Progenitor cell of endocrine pancreas (in vitro differentiated cells): ENCODE data around the gene ASH1L. TPM values are rescaled to one million over a fixed set of nuclear protein-coding genes. Genes with fewer than 3 reads are reported as not detected.
"Not testable (repeated sequence)": the region's sequence is repeated elsewhere in the genome, so short reads cannot be mapped to it uniquely, and the experiment has no call there.

ENCODE experiments used
- DNase-seq: peaks from one replicate; pipeline ENCODE4 v3.0.0; 2021; ENCODE audit warnings: low spot score; ENCODE audit not compliant: unreplicated experiment
- H3K27ac Mint-ChIP-seq: 2 replicates; pipeline ENCODE4 v1.8.0; 2021; ENCODE audit warnings: mild to moderate bottlenecking, moderate library complexity, mixed read lengths
- H3K27me3 Mint-ChIP-seq: 2 replicates; pipeline ENCODE4 v1.8.0; 2021; ENCODE audit warnings: mixed read lengths
- H3K36me3 Mint-ChIP-seq: 2 replicates; pipeline ENCODE4 v1.8.0; 2022; ENCODE audit warnings: mixed read lengths; ENCODE audit not compliant: insufficient read depth
- H3K4me1 Mint-ChIP-seq: 2 replicates; pipeline ENCODE4 v1.8.0; 2021; ENCODE audit warnings: low read depth, mixed read lengths
- H3K4me3 Mint-ChIP-seq: 2 replicates; pipeline ENCODE4 v1.8.0; 2021; ENCODE audit warnings: low read depth, mild to moderate bottlenecking, moderate library complexity, mixed read lengths
- H3K9me3 Mint-ChIP-seq: 2 replicates; pipeline ENCODE4 v1.8.0; 2021; ENCODE audit warnings: low read depth, mixed read lengths
- microRNA-seq: library from miRNA; unstranded; fragments of <30 nt; microRNA quantifications from one replicate; pipeline ENCODE4 v1.1.0, GENCODE V29; 2020; ENCODE audit warnings: borderline number of aligned reads; ENCODE audit not compliant: unreplicated experiment
- total RNA-seq: library from RNA; stranded (reverse); gene quantifications from 2 replicates; pipeline ENCODE4 v1.2.1, GENCODE V29; 2021
- TF ChIP-seq, protein P1 (sequence below): fragments of 200-600 bp; sonication (generic); IDR thresholded peaks from one replicate; pipeline ENCODE4 v1.5.0; 2021; ENCODE audit warnings: antibody characterized with exemption, mild to moderate bottlenecking; ENCODE audit not compliant: unreplicated experiment

ASH1L gene
- total RNA-seq, 1 donor from 2014 or later, result 51.3 TPM

DNA sequence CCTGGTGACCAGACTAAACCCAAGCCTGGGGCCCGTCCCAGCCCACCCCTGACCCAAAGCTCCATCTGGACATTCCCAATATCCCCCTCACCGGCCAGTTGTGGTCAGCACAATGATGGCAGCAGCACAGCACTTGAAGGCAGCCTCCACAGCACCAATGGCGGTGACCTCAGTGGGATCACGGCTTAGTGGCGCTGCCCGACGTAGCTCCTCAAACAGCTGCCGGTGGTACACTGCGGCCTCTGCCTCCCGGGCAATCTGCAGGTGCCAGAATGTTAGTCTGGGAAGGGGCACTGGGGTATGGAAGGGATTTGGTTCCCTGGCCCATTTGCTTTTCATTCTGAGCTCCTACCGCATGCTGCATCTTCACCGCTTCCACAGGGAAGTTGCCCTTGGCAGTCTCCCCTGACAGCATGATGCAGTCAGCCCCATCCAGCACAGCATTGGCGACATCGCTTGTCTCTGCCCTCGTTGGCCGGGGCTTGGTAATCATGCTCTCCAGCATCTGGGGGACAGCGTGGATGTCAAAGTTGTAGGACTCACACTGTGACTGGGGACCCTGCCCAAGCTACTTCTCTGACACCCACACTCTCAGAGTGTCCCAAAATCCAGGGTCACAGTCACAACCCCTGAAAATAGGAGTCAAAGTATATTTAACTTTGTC, 269.4 kb downstream of the ASH1L start:
- peaks cover 27% of the 10 kb centered on the region for H3K27me3 Mint-ChIP-seq
- H3K4me1 Mint-ChIP-seq, result no peaks in the 10 kb centered on the region

GRCh38 chr1:155291006-155291405, 271.6 kb downstream of the ASH1L start:
- peaks cover 14% of the 10 kb centered on the region for H3K27me3 Mint-ChIP-seq
- not testable (repeated sequence) for DNase-seq, H3K36me3 Mint-ChIP-seq, H3K27ac Mint-ChIP-seq, H3K9me3 Mint-ChIP-seq, H3K4me3 Mint-ChIP-seq, H3K4me1 Mint-ChIP-seq

More for the DNA sequence above, 269.4 kb downstream of the ASH1L start:
- Mint-ChIP-seq H3K4me3 (no peak overlapping the region), H3K27ac (no peak overlapping the region), H3K36me3 (no peaks in the 10 kb centered on the region), H3K9me3 (no peaks in the 10 kb centered on the region)
- TF ChIP-seq, protein P1, sequence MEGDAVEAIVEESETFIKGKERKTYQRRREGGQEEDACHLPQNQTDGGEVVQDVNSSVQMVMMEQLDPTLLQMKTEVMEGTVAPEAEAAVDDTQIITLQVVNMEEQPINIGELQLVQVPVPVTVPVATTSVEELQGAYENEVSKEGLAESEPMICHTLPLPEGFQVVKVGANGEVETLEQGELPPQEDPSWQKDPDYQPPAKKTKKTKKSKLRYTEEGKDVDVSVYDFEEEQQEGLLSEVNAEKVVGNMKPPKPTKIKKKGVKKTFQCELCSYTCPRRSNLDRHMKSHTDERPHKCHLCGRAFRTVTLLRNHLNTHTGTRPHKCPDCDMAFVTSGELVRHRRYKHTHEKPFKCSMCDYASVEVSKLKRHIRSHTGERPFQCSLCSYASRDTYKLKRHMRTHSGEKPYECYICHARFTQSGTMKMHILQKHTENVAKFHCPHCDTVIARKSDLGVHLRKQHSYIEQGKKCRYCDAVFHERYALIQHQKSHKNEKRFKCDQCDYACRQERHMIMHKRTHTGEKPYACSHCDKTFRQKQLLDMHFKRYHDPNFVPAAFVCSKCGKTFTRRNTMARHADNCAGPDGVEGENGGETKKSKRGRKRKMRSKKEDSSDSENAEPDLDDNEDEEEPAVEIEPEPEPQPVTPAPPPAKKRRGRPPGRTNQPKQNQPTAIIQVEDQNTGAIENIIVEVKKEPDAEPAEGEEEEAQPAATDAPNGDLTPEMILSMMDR, result no peak
- DNase-seq, result no peak

GRCh38 chr1:155287987-155288543, 274.5 kb downstream of the ASH1L start:
- no peaks in the 10 kb centered on the region for H3K36me3 Mint-ChIP-seq
- TF ChIP-seq, protein P1, result no peak
- no peaks in the 10 kb centered on the region for H3K27me3 Mint-ChIP-seq

DNA sequence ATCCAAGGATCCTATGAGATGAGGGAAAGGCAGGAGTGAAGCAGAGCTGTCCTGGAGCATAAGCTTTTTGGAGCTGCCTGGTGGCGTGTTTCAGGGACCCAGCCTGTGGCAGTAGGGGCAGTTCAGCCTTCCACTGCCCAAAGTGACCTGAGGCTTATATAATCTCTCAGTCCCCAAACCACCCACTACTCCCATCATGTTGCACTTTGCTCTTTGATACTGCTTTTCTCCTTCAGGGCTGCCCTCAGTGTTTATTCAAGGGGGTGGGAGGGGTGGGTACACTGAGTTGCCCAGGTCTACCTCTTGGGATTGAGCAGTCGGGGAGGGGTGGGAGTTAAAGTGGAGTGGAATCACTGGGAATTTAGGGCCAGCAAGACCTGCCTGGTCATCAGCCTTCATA, 276.1 kb downstream of the ASH1L start:
- Mint-ChIP-seq H3K36me3 (no peaks in the 10 kb centered on the region), H3K27ac (no peak overlapping the region), H3K9me3 (no peaks in the 10 kb centered on the region), H3K4me1 (no peaks in the 10 kb centered on the region), H3K27me3 (no peaks in the 10 kb centered on the region), H3K4me3 (no peak overlapping the region)
- no peak for DNase-seq
- TF ChIP-seq, protein P1, result no peak

More at GRCh38 chr1:155287987-155288543, 274.5 kb downstream of the ASH1L start:
- H3K9me3 Mint-ChIP-seq, result no peaks in the 10 kb centered on the region
- H3K4me3 Mint-ChIP-seq, result no peak overlapping the region
- no peak overlapping the region for H3K27ac Mint-ChIP-seq
- no peaks in the 10 kb centered on the region for H3K4me1 Mint-ChIP-seq
- no peak for DNase-seq

DNA sequence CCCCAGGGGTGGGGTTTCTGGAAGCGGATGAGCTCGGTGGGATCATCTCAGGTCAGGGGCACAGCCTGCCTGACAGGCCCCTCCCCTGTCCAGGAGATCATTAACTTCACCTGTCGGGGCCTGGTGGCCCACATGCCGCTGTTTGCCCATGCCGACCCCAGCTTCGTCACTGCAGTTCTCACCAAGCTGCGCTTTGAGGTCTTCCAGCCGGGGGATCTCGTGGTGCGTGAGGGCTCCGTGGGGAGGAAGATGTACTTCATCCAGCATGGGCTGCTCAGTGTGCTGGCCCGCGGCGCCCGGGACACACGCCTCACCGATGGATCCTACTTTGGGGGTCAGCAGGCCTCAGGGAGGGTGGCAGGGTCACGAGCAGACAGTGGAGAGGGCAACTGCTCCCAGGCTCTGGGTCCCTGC, 277.0 kb downstream of the ASH1L start:
- TF ChIP-seq, protein P1, result no peak

More for the DNA sequence above, 277.0 kb downstream of the ASH1L start:
- Mint-ChIP-seq H3K27ac (no peak overlapping the region), H3K9me3 (no peaks in the 10 kb centered on the region), H3K4me3 (no peak overlapping the region), H3K36me3 (no peaks in the 10 kb centered on the region), H3K4me1 (no peaks in the 10 kb centered on the region), H3K27me3 (no peaks in the 10 kb centered on the region)
- no peak for DNase-seq

Small RNAs within 50 kb of the gene (microRNA-seq; reads per million reads assigned to microRNA genes)
- not detected for gene MIR555

Other genes with a start within 250 kb of the ASH1L start
- 37.3 and 37.4 TPM in 2 replicates for gene RUSC1, start 241.9 kb downstream of the ASH1L start, total RNA-seq
- gene MSTO1, start 47.4 kb upstream of the ASH1L start, total RNA-seq, result 53.4 and 62.1 TPM in 2 replicates
- 54.6 and 56.2 TPM in 2 replicates for gene YY1AP1, start 126.0 kb upstream of the ASH1L start, total RNA-seq
- 121 and 126 TPM in 2 replicates for gene DAP3, start 126.3 kb upstream of the ASH1L start, total RNA-seq